GM12878 (cell line): ENCODE data around the gene GLRX5. TPM values are rescaled to one million over a fixed set of nuclear protein-coding genes. Genes with fewer than 3 reads are reported as not detected.

ENCODE experiments used
- ATAC-seq: fragments of 200-7000 bp; cut with Tn5 transposase; 3 replicates; pipeline ENCODE4 v1.9.1; 2020; ENCODE audit warnings: mild to moderate bottlenecking, moderate library complexity
- BruUV-seq: library from RNA; stranded (reverse); fragments of 400-500 nt; replicated peaks from 2 replicates; lab custom pipeline; 2021; lab: Mats Ljungman, UMichigan
- CTCF ChIA-PET: fragments of 300-600 bp; sonication (Branson Sonifier 250); formaldehyde crosslinking; extraction: SDS; loops from one replicate; lab custom pipeline; 2021; ENCODE audit warnings: inconsistent platforms; lab: Yijun Ruan, JAX
- POLR2A ChIA-PET: fragments of 350-600 bp; formaldehyde crosslinking; extraction: SDS; loops from one replicate; lab custom pipeline; 2021; ENCODE audit warnings: inconsistent platforms; lab: Charles Lee
- RAD21 ChIA-PET: fragments of 300-600 bp; sonication (Branson Sonifier 250); formaldehyde crosslinking; loops from one replicate; lab custom pipeline; 2023; ENCODE audit warnings: antibody characterized with exemption; ENCODE audit not compliant: unreplicated experiment; lab: Charles Lee
- SMC1A ChIA-PET: fragments of 300-600 bp; sonication (Branson Sonifier 250); formaldehyde crosslinking; loops from one replicate; lab custom pipeline; 2023; ENCODE audit not compliant: unreplicated experiment, uncharacterized antibody; lab: Charles Lee
- DNase-seq: peaks from one replicate; pipeline ENCODE4 v3.0.0-alpha.2; 2011; ENCODE audit warnings: low read depth, low spot score
- FAIRE-seq: peaks from 3 replicates; lab custom pipeline; 2011; peaks lifted over from hg19 to GRCh38; lab: Jason Lieb, UNC
- H2AFZ ChIP-seq: 2 replicates; pipeline ENCODE4 v1.6.0; 2011; ENCODE audit warnings: low read depth, low read length, control low read depth; ENCODE audit not compliant: control insufficient read depth
- H3K27ac ChIP-seq: 2 replicates; pipeline ENCODE4 v1.5.1; 2011; ENCODE audit warnings: control low read depth; ENCODE audit not compliant: control insufficient read depth, insufficient read depth
- H3K27me3 ChIP-seq, 2 experiments: replicated peaks in 1 of 2; 2 replicates each; pipeline versions ENCODE4 v1.6.0 to v1.6.1; 2011; ENCODE audit warnings: low read length in 1 of 2; ENCODE audit not compliant: control insufficient read depth in 2 of 2, insufficient read depth in 2 of 2
- H3K36me3 ChIP-seq, 2 experiments: 2 replicates each; pipeline ENCODE4 v1.5.1; 2011; ENCODE audit warnings: low read length in 1 of 2; ENCODE audit not compliant: control insufficient read depth in 2 of 2, insufficient read depth in 2 of 2
- H3K4me1 ChIP-seq: 2 replicates; pipeline ENCODE4 v1.6.1; 2011; ENCODE audit warnings: mild to moderate bottlenecking, low read length, moderate library complexity, mixed read lengths; ENCODE audit not compliant: control insufficient read depth, insufficient read depth
- H3K4me2 ChIP-seq: 2 replicates; pipeline ENCODE4 v1.6.0; 2011; ENCODE audit warnings: control low read depth; ENCODE audit not compliant: control insufficient read depth, insufficient read depth
- H3K4me3 ChIP-seq: fragments of 200-600 bp; sonication (generic); 2 replicates; pipeline ENCODE4 v1.5.1; 2016
- H3K79me2 ChIP-seq: 2 replicates; pipeline ENCODE4 v1.6.0; 2011; ENCODE audit warnings: low read length; ENCODE audit not compliant: control insufficient read depth, insufficient read depth
- H3K9ac ChIP-seq: 2 replicates; pipeline ENCODE4 v1.8.0; 2011; ENCODE audit warnings: low read length, control low read depth, mixed read lengths; ENCODE audit not compliant: control insufficient read depth, insufficient read depth
- H3K9me3 ChIP-seq: replicated peaks from 3 replicates; pipeline ENCODE4 v1.5.1; 2011; ENCODE audit warnings: mild to moderate bottlenecking, low read length; ENCODE audit not compliant: control insufficient read depth, insufficient read depth
- H4K20me1 ChIP-seq: 2 replicates; pipeline ENCODE4 v1.6.0; 2011; ENCODE audit not compliant: control insufficient read depth, insufficient read depth
- EED ChIP-seq: sonication (generic); IDR thresholded peaks from 2 replicates; pipeline ENCODE4 v1.6.1; 2016; ENCODE audit warnings: antibody characterized with exemption, low read depth
- HCFC1 ChIP-seq: fragments of 150-350 bp; IDR thresholded peaks from 2 replicates; pipeline ENCODE4 v1.6.1; 2014; ENCODE audit warnings: low read length
- KDM1A ChIP-seq: fragments of 200-600 bp; sonication (generic); IDR thresholded peaks from 2 replicates; pipeline ENCODE4 v1.6.1; 2016; ENCODE audit warnings: borderline replicate concordance
- NR2F1 ChIP-seq: fragments of 450-650 bp; conservative IDR thresholded peaks from 2 replicates; pipeline ENCODE4 v1.6.1; 2017; ENCODE audit warnings: mild to moderate bottlenecking
- POLR2AphosphoS2 ChIP-seq: IDR thresholded peaks from 2 replicates; pipeline ENCODE4 v1.6.1; 2011; ENCODE audit warnings: low read depth, mild to moderate bottlenecking, low read length, improper control_type of control experiment, moderate library complexity
- RAD21 ChIP-seq: IDR thresholded peaks from 2 replicates; pipeline ENCODE4 v1.6.1; 2011; ENCODE audit warnings: mild to moderate bottlenecking, low read depth, low read length, moderate library complexity; ENCODE audit not compliant: insufficient read depth
- RELB ChIP-seq: fragments of 450-650 bp; IDR thresholded peaks from 2 replicates; pipeline ENCODE4 v1.6.1; 2017; ENCODE audit warnings: low read depth, mild to moderate bottlenecking, moderate library complexity
- SIX5 ChIP-seq: IDR thresholded peaks from 2 replicates; pipeline ENCODE4 v1.6.1; 2011; ENCODE audit warnings: mild to moderate bottlenecking, low read depth, low read length, moderate library complexity; ENCODE audit not compliant: severe bottlenecking
- SMC3 ChIP-seq: IDR thresholded peaks from 2 replicates; pipeline ENCODE4 v1.6.1; 2011; ENCODE audit warnings: low read length, improper control_type of control experiment, borderline replicate concordance
- TCF3 ChIP-seq: IDR thresholded peaks from 2 replicates; pipeline ENCODE4 v1.6.1; 2012; ENCODE audit warnings: low read depth, mild to moderate bottlenecking, low read length, borderline replicate concordance; ENCODE audit not compliant: insufficient read depth
- YY1 ChIP-seq: IDR thresholded peaks from 2 replicates; pipeline ENCODE4 v1.6.1; 2011; ENCODE audit warnings: low read depth, mild to moderate bottlenecking, low read length
- ZBED1 ChIP-seq: IDR thresholded peaks from 2 replicates; pipeline ENCODE4 v1.6.1; 2016; ENCODE audit warnings: borderline replicate concordance
- ZNF207 ChIP-seq: fragments of 450-650 bp; IDR thresholded peaks from 2 replicates; pipeline ENCODE4 v1.6.1; 2014; ENCODE audit warnings: antibody characterized with exemption, mild to moderate bottlenecking, borderline replicate concordance
- ZNF274 ChIP-seq: IDR thresholded peaks from one replicate; pipeline ENCODE4 v1.8.0; 2011; ENCODE audit not compliant: insufficient read length, insufficient read depth
- ZNF687 ChIP-seq: fragments of 450-650 bp; IDR thresholded peaks from 2 replicates; pipeline ENCODE4 v1.6.1; 2017; ENCODE audit warnings: mild to moderate bottlenecking, moderate library complexity
- WGBS: methylation state at CpG from one replicate; pipeline ENCODE4 v1.1.6; 2016; ENCODE audit warnings: low lambda C conversion rate; ENCODE audit not compliant: insufficient replicate concordance, insufficient coverage; ENCODE audit errors: missing lambda C conversion rate; 5-methylcytosine and 5-hydroxymethylcytosine counted together
- in situ Hi-C: fragments of 300-500 bp; cut with MboI; formaldehyde crosslinking; loops from 9 replicates; pipeline ENCODE4 v1.14.3; 2018; ENCODE audit warnings: mixed read lengths
- intact Hi-C: fragments of 100-400 bp; cut with micrococcal nuclease; formaldehyde crosslinking; loops from one replicate; pipeline ENCODE4 v1.14.2; 2022; ENCODE audit not compliant: unreplicated experiment
- polyA plus RNA-seq, 11 experiments: library from polyadenylated mRNA; depleted of rRNA in 4 of 11; unstranded in 6 of 11; stranded (reverse) in 5 of 11; fragments of >200 nt; fragmentation: Nextera tagmentation in 4 of 11; fragmentation: Illumina TruSeq in 1 of 11; extraction: Ambion mirVana in 4 of 11; extraction: Trizol in 1 of 11; gene quantifications; 1 replicate in 1 of 11; 2 replicates in 10 of 11; pipeline versions ENCODE4 v1.2.1 to v1.2.3, GENCODE V29; 2011 to 2016; ENCODE audit warnings: inconsistent platforms in 2 of 11, missing spikeins in 2 of 11, low read depth in 1 of 11
- total RNA-seq, 4 experiments: library from RNA; depleted of rRNA in 3 of 4; stranded (reverse); fragments of >200 nt in 3 of 4; fragmentation: Illumina TruSeq in 1 of 4; extraction: Trizol in 1 of 4; gene quantifications; 2 replicates each; pipeline versions ENCODE4 v1.2.1 to v1.2.3, GENCODE V29; 2013 to 2021

GLRX5 gene
- total and polyA plus RNA-seq, 10 of the 15 experiments (the other 5 are each of a cell fraction or from before 2014, with no cell fraction given) = 12.8 to 139 (median 55.4) TPM

GRCh38 chr14:95551435-95551834 is 16.6 kb downstream of the GLRX5 start:
- in situ Hi-C loops = no loop called here

More at GRCh38 chr14:95551435-95551834, 16.6 kb downstream of the GLRX5 start:
- ChIA-PET RAD21 (no interaction called here), SMC1A (interaction anchor here (0.7 to 1.8 kb wide), 2 partner anchors 10 to 41 kb away, joined by 3 to 7 read pairs; no protein-coding TSS in a partner anchor), CTCF (interaction anchor here (1.6 kb wide), 1 partner anchor 11 kb away, joined by 3 read pairs; no protein-coding TSS in a partner anchor), POLR2A (no interaction called here)
- Histone ChIP-seq H3K27ac (no peak overlapping the region), H2AFZ (no peak overlapping the region), H3K27me3 (no peaks in the 10 kb centered on the region), H4K20me1 (no peaks in the 10 kb centered on the region), H3K4me3 (no peak overlapping the region), H3K4me1 (no peaks in the 10 kb centered on the region), H3K36me3 (no peaks in the 10 kb centered on the region; a peak in 1 of 4 replicates), H3K9me3 (no peaks in the 10 kb centered on the region), H3K9ac (no peak overlapping the region), H3K4me2 (no peak overlapping the region), H3K79me2 (no peaks in the 10 kb centered on the region)
- intact Hi-C loops = no loop called here
- no TSS peak for BruUV-seq
- DNase-seq (no peak), FAIRE-seq (no peak), ATAC-seq (no peak)
- TF ChIP-seq RELB (no peak), KDM1A (no peak), RAD21 (no peak), ZNF687 (no peak), SIX5 (no peak), YY1 (no peak), ZBED1 (no peak), ZNF207 (no peak), HCFC1 (no peak), SMC3 (no peak), EED (no peak), TCF3 (no peak), POLR2AphosphoS2 (no peak), NR2F1 (no peak), ZNF274 (no peak)
- WGBS = 94% methylated on average over 1 of the region's 1 CpG
